Activated B cell treated with CpG ODN at 0.5 μM for 24 hours (primary cell): ENCODE data around the gene CGB8. TPM values are rescaled to one million over a fixed set of nuclear protein-coding genes. Genes with fewer than 3 reads are reported as not detected.
"Not testable (repeated sequence)": the region's sequence is repeated elsewhere in the genome, so short reads cannot be mapped to it uniquely, and the experiment has no call there.

Experiments used
- ATAC-seq: fragments of 200-7000 bp; cut with Tn5 transposase; one replicate; pipeline ENCODE4 v1.10.0; 2021; ENCODE audit warnings: low read depth, mild to moderate bottlenecking, moderate library complexity
- CTCF ChIA-PET: fragments of 350-600 bp; sonication (Branson Sonifier 250); formaldehyde crosslinking; loops from one replicate; lab custom pipeline; 2021; ENCODE audit warnings: antibody characterized with exemption; lab: Charles Lee
- POLR2A ChIA-PET: fragments of 350-600 bp; sonication (Branson Sonifier 250); formaldehyde crosslinking; loops from one replicate; lab custom pipeline; 2021; ENCODE audit warnings: antibody characterized with exemption; lab: Charles Lee
- DNase-seq: peaks from one replicate; pipeline ENCODE4 v3.0.0; 2022
- H3K27ac Mint-ChIP-seq: one replicate; pipeline ENCODE4 v1.8.0; 2020; ENCODE audit warnings: mixed read lengths
- H3K27me3 Mint-ChIP-seq: one replicate; pipeline ENCODE4 v1.8.0; 2021; ENCODE audit warnings: mixed read lengths
- H3K36me3 Mint-ChIP-seq: one replicate; pipeline ENCODE4 v1.8.0; 2021; ENCODE audit warnings: low read depth, mixed read lengths
- H3K4me1 Mint-ChIP-seq: one replicate; pipeline ENCODE4 v1.8.0; 2021; ENCODE audit warnings: mixed read lengths
- H3K4me3 Mint-ChIP-seq: one replicate; pipeline ENCODE4 v1.8.0; 2020; ENCODE audit warnings: mild to moderate bottlenecking, mixed read lengths
- H3K9me3 Mint-ChIP-seq: one replicate; pipeline ENCODE4 v1.8.0; 2020; ENCODE audit warnings: mixed read lengths
- CTCF ChIP-seq: fragments of 200-600 bp; IDR thresholded peaks from one replicate; pipeline ENCODE4 v1.8.0; 2022; ENCODE audit warnings: antibody characterized with exemption, mild to moderate bottlenecking
- intact Hi-C: fragments of 100-400 bp; cut with micrococcal nuclease; formaldehyde crosslinking; loops from one replicate; pipeline ENCODE4 v1.15.1; 2024
- total RNA-seq: library from RNA; stranded (reverse); gene quantifications from 2 replicates; pipeline ENCODE4 v1.2.3, GENCODE V29; 2022

CGB8 gene
- total RNA-seq = not detected in 2 replicates

GRCh38 chr19:49049011-49049410 lies at the start of gene CGB8:
CGB8 (minus strand) TSS chr19:49049111; CDS start chr19:49048739, 372 bp downstream.
- POLR2A ChIA-PET, H3K27me3 Mint-ChIP-seq, H3K4me1 Mint-ChIP-seq, H3K36me3 Mint-ChIP-seq, CTCF ChIA-PET, DNase-seq, intact Hi-C loops, H3K9me3 Mint-ChIP-seq, H3K4me3 Mint-ChIP-seq, ATAC-seq, H3K27ac Mint-ChIP-seq: not testable (repeated sequence)

GRCh38 chr19:49097453-49098288 lies 48.8 kb upstream of the CGB8 start:
- intact Hi-C loops = loop anchor here (1.0 to 10.0 kb wide), 5 partner anchors 49 to 477 kb away; no protein-coding TSS in a partner anchor
- DNase-seq (peak; percentile 61), ATAC-seq (peak; percentile 96)
- Mint-ChIP-seq H3K27ac (no peak overlapping the region), H3K36me3 (peaks cover 85% of the 10 kb centered on the region), H3K4me1 (peaks cover 7% of the 10 kb centered on the region), H3K4me3 (no peak overlapping the region), H3K27me3 (no peaks in the 10 kb centered on the region), H3K9me3 (no peaks in the 10 kb centered on the region)
- ChIA-PET POLR2A (interaction anchor here (0.7 to 1.6 kb wide), 6 partner anchors 9 to 110 kb away, joined by 3 to 10 read pairs (median 4); partner anchors contain the start of gene PPFIA3), CTCF (interaction anchor here (0.6 to 4.0 kb wide), 27 partner anchors 9 to 713 kb away, joined by 3 to 54 read pairs (median 6); partner anchors contain the start of genes LIN7B, PPFIA3 and RUVBL2)
- TF ChIP-seq CTCF = peak; percentile 71

- POLR2A ChIA-PET = interaction anchor here (0.7 to 0.9 kb wide), 3 partner anchors 20 to 242 kb away, joined by 3 to 5 read pairs (median 5); no protein-coding TSS in a partner anchor
- no peak overlapping the region for H3K27ac Mint-ChIP-seq
- no peaks in the 10 kb centered on the region for H3K27me3 Mint-ChIP-seq
- no peaks in the 10 kb centered on the region for H3K9me3 Mint-ChIP-seq
- H3K4me1 Mint-ChIP-seq = peaks cover 11% of the 10 kb centered on the region
- TF ChIP-seq CTCF = no peak
- CTCF ChIA-PET = interaction anchor here (1.3 kb wide), 1 partner anchor 104 kb away, joined by 3 read pairs; no protein-coding TSS in a partner anchor
- peaks cover 89% of the 10 kb centered on the region for H3K36me3 Mint-ChIP-seq
- ATAC-seq (no peak), DNase-seq (no peak)
- H3K4me3 Mint-ChIP-seq = no peak overlapping the region
- intact Hi-C loops = loop anchor here (10.0 kb wide), 1 partner anchor 480 kb away; no protein-coding TSS in a partner anchor
Observed at GRCh38 chr19:49094505-49095482, 45.9 kb upstream of the CGB8 start.

GRCh38 chr19:49092686-49093085 lies 43.8 kb upstream of the CGB8 start:
- no peak overlapping the region for H3K27ac Mint-ChIP-seq
- peaks cover 22% of the 10 kb centered on the region for H3K4me1 Mint-ChIP-seq
- TF ChIP-seq CTCF = no peak
- H3K27me3 Mint-ChIP-seq = no peaks in the 10 kb centered on the region
- DNase-seq = no peak
- ATAC-seq = no peak
- intact Hi-C loops = loop anchor here (10.0 kb wide), 1 partner anchor 482 kb away; no protein-coding TSS in a partner anchor
- no peak overlapping the region for H3K4me3 Mint-ChIP-seq
- no peaks in the 10 kb centered on the region for H3K9me3 Mint-ChIP-seq
- H3K36me3 Mint-ChIP-seq = peaks cover 82% of the 10 kb centered on the region
- CTCF ChIA-PET = interaction anchor here (1.1 kb wide), 1 partner anchor 106 kb away, joined by 3 read pairs; no protein-coding TSS in a partner anchor
- POLR2A ChIA-PET = no interaction called here
